Osteoblast (primary cell): ENCODE results near the gene GAB2. TPM values are rescaled to one million over a fixed set of nuclear protein-coding genes. Genes with fewer than 3 reads are reported as not detected.

Experiments used
- DNase-seq: peaks from one replicate; pipeline ENCODE4 v3.0.0; 2011; ENCODE audit warnings: low spot score, mixed read lengths; ENCODE audit not compliant: insufficient read length; ENCODE audit errors: missing footprints
- H2AFZ ChIP-seq: 2 replicates; pipeline ENCODE4 v1.6.0; 2011; ENCODE audit warnings: mild to moderate bottlenecking, low read length
- H3K27ac ChIP-seq: 2 replicates; pipeline ENCODE4 v1.5.1; 2011; ENCODE audit warnings: mild to moderate bottlenecking, low read depth, low read length, moderate library complexity
- H3K27me3 ChIP-seq: 2 replicates; pipeline ENCODE4 v1.6.0; 2012; ENCODE audit warnings: mild to moderate bottlenecking, control low read depth, inconsistent platforms, low read length, moderate library complexity; ENCODE audit not compliant: insufficient read depth
- H3K36me3 ChIP-seq: 2 replicates; pipeline ENCODE4 v1.5.1; 2011; ENCODE audit warnings: mild to moderate bottlenecking, low read length, control low read depth, moderate library complexity; ENCODE audit not compliant: insufficient read depth
- H3K4me1 ChIP-seq: 2 replicates; pipeline ENCODE4 v1.5.1; 2011; ENCODE audit warnings: mild to moderate bottlenecking, low read length, control low read depth, moderate library complexity; ENCODE audit not compliant: insufficient read depth
- H3K4me2 ChIP-seq: 2 replicates; pipeline ENCODE4 v1.6.0; 2011; ENCODE audit warnings: mild to moderate bottlenecking, low read length; ENCODE audit not compliant: insufficient read depth
- H3K4me3 ChIP-seq: fragments of 200-600 bp; sonication (generic); 3 replicates; pipeline ENCODE4 v1.5.1; 2012; ENCODE audit warnings: mild to moderate bottlenecking, low read length, inconsistent platforms; ENCODE audit not compliant: insufficient read depth
- H3K79me2 ChIP-seq: 2 replicates; pipeline ENCODE4 v1.6.0; 2012; ENCODE audit warnings: mild to moderate bottlenecking, low read length, control low read depth, inconsistent platforms; ENCODE audit not compliant: insufficient read depth
- H3K9me3 ChIP-seq: 2 replicates; pipeline ENCODE4 v1.5.1; 2011; ENCODE audit warnings: low read depth, low read length, control low read depth
- H4K20me1 ChIP-seq: 2 replicates; pipeline ENCODE4 v1.6.0; 2012; ENCODE audit warnings: mild to moderate bottlenecking, low read length, control low read depth; ENCODE audit not compliant: insufficient read depth
- CTCF ChIP-seq: IDR thresholded peaks from 2 replicates; pipeline ENCODE4 v1.5.1; 2011; ENCODE audit warnings: mild to moderate bottlenecking, low read depth, low read length, moderate library complexity; ENCODE audit errors: extremely low read depth
- total RNA-seq: library from RNA; depleted of rRNA; stranded (reverse); fragments of >200 nt; gene quantifications from 2 replicates; pipeline ENCODE4 v1.2.3, GENCODE V29; 2012

The GAB2 gene
- total RNA-seq, 1 donor, result 18.5 TPM

GRCh38 chr11:78189851-78190250 is 227.8 kb downstream of the GAB2 start:
- H2AFZ ChIP-seq, result no peak overlapping the region

GRCh38 chr11:78189174-78189724 is 228.4 kb downstream of the GAB2 start:
- Histone ChIP-seq H3K9me3 (no peaks in the 10 kb centered on the region), H3K27ac (peak overlapping the region; percentile 36), H2AFZ (peak overlapping the region; percentile 82), H3K4me2 (peak overlapping the region; percentile 88), H3K79me2 (peaks cover 84% of the 10 kb centered on the region), H3K4me1 (peaks cover 53% of the 10 kb centered on the region), H3K36me3 (peaks cover 17% of the 10 kb centered on the region), H3K4me3 (peak overlapping the region; percentile 98), H3K27me3 (no peaks in the 10 kb centered on the region), H4K20me1 (peaks cover 23% of the 10 kb centered on the region)
- TF ChIP-seq CTCF, result no peak
- peak; percentile 80 for DNase-seq

More at GRCh38 chr11:78189851-78190250, 227.8 kb downstream of the GAB2 start:
- no peak for TF ChIP-seq CTCF
- peaks cover 53% of the 10 kb centered on the region for H3K4me1 ChIP-seq
- no peaks in the 10 kb centered on the region for H3K27me3 ChIP-seq
- peak overlapping the region; percentile 36 for H3K27ac ChIP-seq
- H3K4me3 ChIP-seq, result peak overlapping the region; percentile 98
- H4K20me1 ChIP-seq, result peaks cover 28% of the 10 kb centered on the region
- peaks cover 84% of the 10 kb centered on the region for H3K79me2 ChIP-seq
- H3K9me3 ChIP-seq, result no peaks in the 10 kb centered on the region
- peaks cover 18% of the 10 kb centered on the region for H3K36me3 ChIP-seq
- H3K4me2 ChIP-seq, result peak overlapping the region; percentile 88
- peak; percentile 30 for DNase-seq

- Histone ChIP-seq H3K27me3 (no peaks in the 10 kb centered on the region), H3K79me2 (peaks cover 81% of the 10 kb centered on the region), H4K20me1 (peaks cover 16% of the 10 kb centered on the region), H3K4me2 (peak within 1 kb of the TSS; percentile 90), H3K27ac (peak within 1 kb of the TSS; percentile 74), H2AFZ (peak within 1 kb of the TSS; percentile 82), H3K4me1 (peaks cover 53% of the 10 kb centered on the region), H3K4me3 (peak within 1 kb of the TSS; percentile 98), H3K9me3 (no peaks in the 10 kb centered on the region), H3K36me3 (peaks cover 13% of the 10 kb centered on the region)
- peak; percentile 99 for DNase-seq
- no peak for TF ChIP-seq CTCF
Measured at GRCh38 chr11:78188286-78189173, 229.1 kb downstream of the GAB2 start, which contains the start of the genes KCTD21 and USP35. TSS of gene KCTD21 (minus strand) at chr11:78188626. CDS start at chr11:78174554, 14,072 bp downstream. TSS of gene USP35 (plus strand) at chr11:78188919. CDS start at chr11:78196246, 7,327 bp downstream.
